ENCODE measurements around the gene DNAJC18. TPM values are rescaled to one million over a fixed set of nuclear protein-coding genes. Genes with fewer than 3 reads are reported as not detected.

The DNAJC18 gene
- total and polyA plus RNA-seq, 2 donors (not counting 1 experiment from before 2014, with no cell fraction given), result 2.0 to 13.6 TPM

- DNase-seq (no peak), ATAC-seq (ENCODE audit: low read depth) (no peak)
- Mint-ChIP-seq H3K4me1 (peaks cover 28% of the 10 kb centered on the region), H3K27ac (no peak overlapping the region), H3K27me3 (no peaks in the 10 kb centered on the region), H3K9me3 (ENCODE audit: insufficient read depth) (no peaks in the 10 kb centered on the region), H3K4me3 (no peak overlapping the region)
- H3K27me3 ChIP-seq (replicated peaks in 1 of 4; ENCODE audit: control extremely low read depth in 1 of 4, control insufficient read depth in 3 of 4, insufficient read depth in 4 of 4, low read length in 3 of 4), result no peaks in the 10 kb centered on the region
- H3K9me3 ChIP-seq (ENCODE audit: control extremely low read depth in 1 of 3, control insufficient read depth in 2 of 3, insufficient read depth in 1 of 3, low read length in 2 of 3), result no peaks in the 10 kb centered on the region
- CTCF ChIA-PET, result interaction anchor here (2.5 to 2.9 kb wide), 2 partner anchors 21 to 112 kb away, joined by 5 to 9 read pairs; no protein-coding TSS in a partner anchor
- H3K9ac ChIP-seq (ENCODE audit: low read length), result no peak overlapping the region
- POLR2A ChIA-PET, result interaction anchor here (0.6 to 1.9 kb wide), 2 partner anchors 10 to 60 kb away, joined by 3 to 6 read pairs; no protein-coding TSS in a partner anchor
- no peaks in the 10 kb centered on the region for H4K20me1 ChIP-seq (ENCODE audit: control insufficient read depth, insufficient read depth, low read length, poor library complexity, severe bottlenecking)
- no peak for TF ChIP-seq EZH2 (IDR thresholded peaks at IDR 0.05; ENCODE audit: borderline replicate concordance, insufficient read depth, low read depth, low read length, poor library complexity, severe bottlenecking)
- TF ChIP-seq, protein P1, sequence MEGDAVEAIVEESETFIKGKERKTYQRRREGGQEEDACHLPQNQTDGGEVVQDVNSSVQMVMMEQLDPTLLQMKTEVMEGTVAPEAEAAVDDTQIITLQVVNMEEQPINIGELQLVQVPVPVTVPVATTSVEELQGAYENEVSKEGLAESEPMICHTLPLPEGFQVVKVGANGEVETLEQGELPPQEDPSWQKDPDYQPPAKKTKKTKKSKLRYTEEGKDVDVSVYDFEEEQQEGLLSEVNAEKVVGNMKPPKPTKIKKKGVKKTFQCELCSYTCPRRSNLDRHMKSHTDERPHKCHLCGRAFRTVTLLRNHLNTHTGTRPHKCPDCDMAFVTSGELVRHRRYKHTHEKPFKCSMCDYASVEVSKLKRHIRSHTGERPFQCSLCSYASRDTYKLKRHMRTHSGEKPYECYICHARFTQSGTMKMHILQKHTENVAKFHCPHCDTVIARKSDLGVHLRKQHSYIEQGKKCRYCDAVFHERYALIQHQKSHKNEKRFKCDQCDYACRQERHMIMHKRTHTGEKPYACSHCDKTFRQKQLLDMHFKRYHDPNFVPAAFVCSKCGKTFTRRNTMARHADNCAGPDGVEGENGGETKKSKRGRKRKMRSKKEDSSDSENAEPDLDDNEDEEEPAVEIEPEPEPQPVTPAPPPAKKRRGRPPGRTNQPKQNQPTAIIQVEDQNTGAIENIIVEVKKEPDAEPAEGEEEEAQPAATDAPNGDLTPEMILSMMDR (IDR thresholded peaks at IDR 0.05), result no peak
- intact Hi-C loops (cut with micrococcal nuclease), result loop anchor here (10.0 kb wide), 3 partner anchors 233 to 937 kb away; partner anchors contain the start of gene EGR1
- H3K27ac ChIP-seq (ENCODE audit: low read length in 2 of 2), result no peak overlapping the region
- no peak overlapping the region for H3K4me2 ChIP-seq (replicated peaks; ENCODE audit: low read depth, low read length, poor library complexity, severe bottlenecking)
- no peaks in the 10 kb centered on the region for H3K36me3 ChIP-seq (replicated peaks in 1 of 2; ENCODE audit: control extremely low read depth in 1 of 2, control insufficient read depth in 1 of 2, extremely low read depth in 1 of 2, insufficient read depth in 2 of 2, low read length in 1 of 2)
- WGBS (ENCODE audit: insufficient coverage), result 96% methylated on average over 9 of the region's 10 CpGs
- H3K4me1 ChIP-seq (ENCODE audit: control insufficient read depth in 2 of 2, insufficient read depth in 2 of 2, low read length in 2 of 2), result peaks cover 13 to 21% of the 10 kb centered on the region in 2 donors
- H3K4me3 ChIP-seq (ENCODE audit: control extremely low read depth in 1 of 5, extremely low read depth in 1 of 5, insufficient read depth in 1 of 5, low read depth in 2 of 5, low read length in 4 of 5), result no peak overlapping the region
- no peak overlapping the region for H2AFZ ChIP-seq (ENCODE audit: insufficient read depth, low read depth, low read length, poor library complexity, severe bottlenecking)
- peaks cover 4% of the 10 kb centered on the region for H3K79me2 ChIP-seq (ENCODE audit: control insufficient read depth, insufficient read depth, low read length)
These were observed 37.8 kb downstream of the DNAJC18 start for GRCh38 chr5:139401546-139401945.

GRCh38 chr5:139399501-139400121, 39.7 kb downstream of the DNAJC18 start:
- no peak overlapping the region for H3K4me3 Mint-ChIP-seq
- H2AFZ ChIP-seq (ENCODE audit: insufficient read depth, low read depth, low read length, poor library complexity, severe bottlenecking), result no peak overlapping the region
- H3K4me1 ChIP-seq (ENCODE audit: control insufficient read depth in 2 of 2, insufficient read depth in 2 of 2, low read length in 2 of 2), result peaks cover 10 to 17% of the 10 kb centered on the region in 2 donors
- no peaks in the 10 kb centered on the region for H3K9me3 ChIP-seq (ENCODE audit: control extremely low read depth in 1 of 3, control insufficient read depth in 2 of 3, insufficient read depth in 1 of 3, low read length in 2 of 3)
- H3K4me3 ChIP-seq (ENCODE audit: control extremely low read depth in 1 of 5, extremely low read depth in 1 of 5, insufficient read depth in 1 of 5, low read depth in 2 of 5, low read length in 4 of 5), result no peak overlapping the region
- H3K79me2 ChIP-seq (ENCODE audit: control insufficient read depth, insufficient read depth, low read length), result no peaks in the 10 kb centered on the region
- H3K36me3 ChIP-seq (replicated peaks in 1 of 2; ENCODE audit: control extremely low read depth in 1 of 2, control insufficient read depth in 1 of 2, extremely low read depth in 1 of 2, insufficient read depth in 2 of 2, low read length in 1 of 2), result no peaks in the 10 kb centered on the region
- no peak overlapping the region for H3K27ac Mint-ChIP-seq
- H3K4me2 ChIP-seq (replicated peaks; ENCODE audit: low read depth, low read length, poor library complexity, severe bottlenecking), result no peak overlapping the region
- no peak overlapping the region for H3K27ac ChIP-seq (ENCODE audit: low read length in 2 of 2)
- H3K27me3 Mint-ChIP-seq, result no peaks in the 10 kb centered on the region
- DNase-seq (no peak), ATAC-seq (ENCODE audit: low read depth) (no peak)
- 66% methylated on average over 5 of the region's 6 CpGs for WGBS (ENCODE audit: insufficient coverage)
- CTCF ChIA-PET, result no interaction called here
- no peaks in the 10 kb centered on the region for H3K9me3 Mint-ChIP-seq (ENCODE audit: insufficient read depth)
- POLR2A ChIA-PET, result interaction anchor here (0.6 kb wide), 1 partner anchor 1235 kb away, joined by 8 read pairs; no protein-coding TSS in a partner anchor
- intact Hi-C loops (cut with micrococcal nuclease), result loop anchor here (10.0 kb wide), 3 partner anchors 235 to 935 kb away; partner anchors contain the start of gene EGR1
- H4K20me1 ChIP-seq (ENCODE audit: control insufficient read depth, insufficient read depth, low read length, poor library complexity, severe bottlenecking), result peaks cover 4% of the 10 kb centered on the region
- TF ChIP-seq, protein P1 (IDR thresholded peaks at IDR 0.05), result no peak
- TF ChIP-seq EZH2 (IDR thresholded peaks at IDR 0.05; ENCODE audit: borderline replicate concordance, insufficient read depth, low read depth, low read length, poor library complexity, severe bottlenecking), result no peak
- H3K9ac ChIP-seq (ENCODE audit: low read length), result no peak overlapping the region
- no peaks in the 10 kb centered on the region for H3K27me3 ChIP-seq (replicated peaks in 1 of 4; ENCODE audit: control extremely low read depth in 1 of 4, control insufficient read depth in 3 of 4, insufficient read depth in 4 of 4, low read length in 3 of 4)
- peaks cover 25% of the 10 kb centered on the region for H3K4me1 Mint-ChIP-seq

Measured in B cell (primary cell).